Ascending aorta (tissue), 2 donors: Measurements from ENCODE around the gene SPATA31C1. TPM values are rescaled to one million over a fixed set of nuclear protein-coding genes. Genes with fewer than 3 reads are reported as not detected.

Source experiments
- DNase-seq, 2 donors: peaks; one replicate each; pipeline ENCODE4 v3.0.0-alpha.2; 2019; ENCODE audit warnings: low spot score in 2 of 2
- H3K27ac ChIP-seq, 2 donors: fragments of 200-600 bp; sonication (generic); one replicate each; pipeline ENCODE4 v1.5.1; 2016 to 2017; ENCODE audit warnings: mild to moderate bottlenecking in 1 of 2
- H3K27me3 ChIP-seq: fragments of 200-600 bp; sonication (generic); one replicate; pipeline ENCODE4 v1.5.1; 2017
- H3K36me3 ChIP-seq, 2 donors: fragments of 200-600 bp; sonication (generic); one replicate each; pipeline ENCODE4 v1.5.1; 2016
- H3K4me1 ChIP-seq, 2 donors: fragments of 200-600 bp; sonication (generic); one replicate each; pipeline ENCODE4 v1.5.1; 2016 to 2017; ENCODE audit warnings: mild to moderate bottlenecking in 1 of 2
- H3K4me3 ChIP-seq, 2 donors: fragments of 200-600 bp; sonication (generic); one replicate each; pipeline ENCODE4 v1.5.1; 2016 to 2017; ENCODE audit warnings: mild to moderate bottlenecking in 1 of 2
- H3K9me3 ChIP-seq, 2 donors: fragments of 200-600 bp; sonication (generic); one replicate each; pipeline ENCODE4 v1.5.1; 2016
- intact Hi-C: fragments of 100-400 bp; cut with DNase I; formaldehyde crosslinking; loops from one replicate; pipeline ENCODE4 v1.15.1; 2023
- total RNA-seq: library from RNA; depleted of rRNA; stranded (reverse); fragments of >200 nt; gene quantifications from one replicate; pipeline ENCODE4 v1.1.0, GENCODE V29; 2016
- TF ChIP-seq, protein P1 (sequence below), 3 experiments: fragments of 200-600 bp in 2 of 3; fragments of 450-650 bp in 1 of 3; sonication (generic) in 2 of 3; IDR thresholded peaks; one replicate each; pipeline ENCODE4 v1.5.1; 2016 to 2019; ENCODE audit warnings: antibody characterized with exemption in 3 of 3, mild to moderate bottlenecking in 1 of 3, moderate library complexity in 1 of 3

SPATA31C1 gene
- total RNA-seq, 1 donor from 2014 or later: not detected

DNA sequence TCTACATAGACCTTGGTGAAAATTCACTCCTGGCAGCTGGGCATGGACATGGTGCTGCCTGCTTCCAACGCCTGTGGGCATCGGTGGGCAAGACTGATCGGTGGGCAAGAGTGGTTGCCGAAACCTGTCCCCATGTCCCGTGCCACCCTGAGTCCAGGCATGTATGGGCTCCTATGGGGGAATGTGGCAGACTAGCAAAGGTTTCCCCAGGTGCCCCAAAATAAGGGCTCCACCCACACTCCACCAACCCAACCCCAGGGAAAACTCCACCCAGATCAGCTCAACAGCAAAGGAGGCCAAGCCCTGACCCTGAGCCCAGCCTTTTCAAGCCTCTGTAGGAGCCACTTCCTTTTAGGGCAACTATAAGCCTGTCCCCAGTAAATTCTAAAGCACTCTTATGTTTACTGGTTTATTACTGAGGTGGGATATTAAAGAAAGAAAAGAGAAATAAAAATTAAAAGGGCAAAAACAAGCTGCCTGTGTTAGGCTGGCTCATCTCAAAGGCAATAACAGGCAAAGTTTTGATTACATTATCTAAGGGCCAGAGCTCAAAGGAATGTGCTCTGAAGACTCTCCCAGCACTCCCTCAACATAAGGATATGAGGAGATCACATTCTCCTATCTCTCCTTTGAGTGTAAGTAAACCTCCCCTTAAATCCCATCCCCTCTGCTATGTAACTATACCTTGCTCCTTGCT is 44.0 kb upstream of the SPATA31C1 start:
- Histone ChIP-seq H3K4me1 (no peaks in the 10 kb centered on the region), H3K36me3 (no peaks in the 10 kb centered on the region), H3K4me3 (no peak overlapping the region), H3K27me3 (no peaks in the 10 kb centered on the region), H3K27ac (no peak overlapping the region), H3K9me3 (no peaks in the 10 kb centered on the region)
- TF ChIP-seq, protein P1, sequence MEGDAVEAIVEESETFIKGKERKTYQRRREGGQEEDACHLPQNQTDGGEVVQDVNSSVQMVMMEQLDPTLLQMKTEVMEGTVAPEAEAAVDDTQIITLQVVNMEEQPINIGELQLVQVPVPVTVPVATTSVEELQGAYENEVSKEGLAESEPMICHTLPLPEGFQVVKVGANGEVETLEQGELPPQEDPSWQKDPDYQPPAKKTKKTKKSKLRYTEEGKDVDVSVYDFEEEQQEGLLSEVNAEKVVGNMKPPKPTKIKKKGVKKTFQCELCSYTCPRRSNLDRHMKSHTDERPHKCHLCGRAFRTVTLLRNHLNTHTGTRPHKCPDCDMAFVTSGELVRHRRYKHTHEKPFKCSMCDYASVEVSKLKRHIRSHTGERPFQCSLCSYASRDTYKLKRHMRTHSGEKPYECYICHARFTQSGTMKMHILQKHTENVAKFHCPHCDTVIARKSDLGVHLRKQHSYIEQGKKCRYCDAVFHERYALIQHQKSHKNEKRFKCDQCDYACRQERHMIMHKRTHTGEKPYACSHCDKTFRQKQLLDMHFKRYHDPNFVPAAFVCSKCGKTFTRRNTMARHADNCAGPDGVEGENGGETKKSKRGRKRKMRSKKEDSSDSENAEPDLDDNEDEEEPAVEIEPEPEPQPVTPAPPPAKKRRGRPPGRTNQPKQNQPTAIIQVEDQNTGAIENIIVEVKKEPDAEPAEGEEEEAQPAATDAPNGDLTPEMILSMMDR (IDR thresholded peaks at IDR 0.05): no peak
- no peak for DNase-seq
- intact Hi-C loops: no loop called here

- H3K36me3 ChIP-seq: no peaks in the 10 kb centered on the region
- H3K4me1 ChIP-seq: no peaks in the 10 kb centered on the region
- H3K27ac ChIP-seq: no peak overlapping the region
- no peak overlapping the region for H3K4me3 ChIP-seq
- DNase-seq: no peak
- intact Hi-C loops: no loop called here
- H3K27me3 ChIP-seq: no peaks in the 10 kb centered on the region
- TF ChIP-seq, protein P1 (IDR thresholded peaks at IDR 0.05): no peak
- H3K9me3 ChIP-seq: no peaks in the 10 kb centered on the region
Measured at GRCh38 chr9:87874304-87874623, 43.5 kb upstream of the SPATA31C1 start.

- TF ChIP-seq, protein P1 (IDR thresholded peaks at IDR 0.05): no peak
- Histone ChIP-seq H3K27ac (no peak overlapping the region), H3K4me1 (no peaks in the 10 kb centered on the region), H3K4me3 (no peak overlapping the region), H3K9me3 (no peaks in the 10 kb centered on the region), H3K27me3 (no peaks in the 10 kb centered on the region), H3K36me3 (no peaks in the 10 kb centered on the region)
- intact Hi-C loops: no loop called here
- DNase-seq: no peak
Measured at GRCh38 chr9:87875060-87875459, 42.7 kb upstream of the SPATA31C1 start.

DNA sequence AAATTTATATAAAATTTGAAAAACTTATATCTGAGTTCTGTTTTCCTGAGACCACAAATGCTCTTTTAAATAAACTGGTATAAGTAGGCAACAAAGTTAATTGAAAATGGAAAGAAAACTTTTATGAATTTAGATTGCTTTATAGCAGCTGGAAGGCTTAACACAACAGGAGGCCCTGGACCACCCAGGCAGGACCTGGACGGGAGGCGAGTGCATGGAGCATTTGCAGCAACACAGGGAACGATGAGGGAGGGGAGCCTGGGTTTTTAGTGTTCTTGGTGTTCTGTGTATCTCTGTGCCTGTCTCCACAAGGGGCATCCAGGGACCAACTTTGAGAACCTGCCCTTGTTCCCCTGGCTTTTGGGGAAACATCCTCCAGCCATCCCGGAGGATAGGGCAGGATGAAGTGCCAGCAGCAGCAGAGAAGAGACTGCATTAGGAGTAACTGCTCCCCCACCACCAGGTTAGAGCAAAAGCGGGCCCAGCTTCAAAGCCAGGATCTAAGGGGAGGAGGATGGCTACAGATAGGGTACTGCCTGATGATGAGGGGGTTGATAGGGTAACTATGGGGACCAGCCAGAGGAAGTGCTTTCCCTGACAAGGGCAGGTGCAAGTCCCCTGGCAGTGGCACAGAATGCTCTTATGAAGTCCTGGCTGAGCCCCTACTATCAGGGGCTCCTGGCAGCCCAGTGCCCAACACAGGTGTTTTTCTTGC is 41.8 kb upstream of the SPATA31C1 start:
- Histone ChIP-seq H3K4me1 (no peaks in the 10 kb centered on the region), H3K27me3 (no peaks in the 10 kb centered on the region), H3K9me3 (no peaks in the 10 kb centered on the region), H3K36me3 (no peaks in the 10 kb centered on the region), H3K4me3 (no peak overlapping the region), H3K27ac (no peak overlapping the region)
- TF ChIP-seq, protein P1 (IDR thresholded peaks at IDR 0.05): no peak
- no peak for DNase-seq
- intact Hi-C loops: no loop called here

DNA sequence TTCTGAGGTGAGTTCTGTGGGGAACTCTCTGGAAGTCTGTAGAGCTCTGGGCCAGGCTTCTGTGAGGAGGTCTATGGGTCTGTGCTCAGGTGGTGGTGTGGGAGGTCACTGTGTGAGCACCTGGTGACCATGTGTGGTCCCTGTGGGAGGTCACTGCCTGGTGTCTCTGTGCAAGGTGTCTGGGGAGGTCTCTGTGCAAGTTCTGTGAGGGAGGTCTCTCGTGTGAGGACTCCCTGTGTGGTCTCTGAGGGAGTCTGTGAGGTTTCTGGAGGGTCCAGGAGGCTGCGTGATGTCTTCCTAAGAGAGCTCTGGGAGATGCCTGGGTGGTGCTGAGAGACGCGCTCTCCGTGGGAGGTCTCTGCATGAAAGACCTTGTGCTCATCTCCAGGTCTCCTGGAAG is 41.1 kb upstream of the SPATA31C1 start:
- no peak overlapping the region for H3K4me3 ChIP-seq
- TF ChIP-seq, protein P1 (IDR thresholded peaks at IDR 0.05): no peak
- intact Hi-C loops: no loop called here
- DNase-seq: no peak
- no peak overlapping the region for H3K27ac ChIP-seq
- H3K27me3 ChIP-seq: no peaks in the 10 kb centered on the region
- no peaks in the 10 kb centered on the region for H3K9me3 ChIP-seq
- no peaks in the 10 kb centered on the region for H3K4me1 ChIP-seq
- no peaks in the 10 kb centered on the region for H3K36me3 ChIP-seq
